Testis (tissue), 3 donors: Measurements from ENCODE around the gene ATP13A3. TPM values are rescaled to one million over a fixed set of nuclear protein-coding genes. Genes with fewer than 3 reads are reported as not detected.
"Not testable (repeated sequence)": the region's sequence is repeated elsewhere in the genome, so short reads cannot be mapped to it uniquely, and the experiment has no call there.

Experiments
- DNase-seq: peaks from one replicate; pipeline ENCODE4 v3.0.0-alpha.2; 2019
- H3K27ac ChIP-seq, 2 donors: fragments of 200-600 bp; sonication (generic); one replicate each; pipeline ENCODE4 v1.5.1; 2019
- H3K27me3 ChIP-seq: fragments of 200-600 bp; sonication (generic); one replicate; pipeline ENCODE4 v1.5.1; 2019
- H3K36me3 ChIP-seq: fragments of 200-600 bp; sonication (generic); one replicate; pipeline ENCODE4 v1.5.1; 2017; ENCODE audit warnings: low read depth; ENCODE audit errors: missing control alignments
- H3K4me1 ChIP-seq: fragments of 200-600 bp; sonication (generic); one replicate; pipeline ENCODE4 v1.5.1; 2019
- H3K4me3 ChIP-seq, 2 donors: fragments of 200-600 bp; sonication (generic); one replicate each; pipeline ENCODE4 v1.5.1; 2017 to 2019
- H3K9me3 ChIP-seq: fragments of 200-600 bp; sonication (generic); one replicate; pipeline ENCODE4 v1.5.1; 2017
- CTCF ChIP-seq, 3 experiments: fragments of 450-650 bp in 2 of 3; fragments of 200-600 bp in 1 of 3; sonication (generic) in 1 of 3; IDR thresholded peaks; one replicate each; pipeline ENCODE4 v1.5.1; 2016 to 2019; ENCODE audit warnings: antibody characterized with exemption in 3 of 3, mild to moderate bottlenecking in 2 of 3, moderate library complexity in 1 of 3
- POLR2A ChIP-seq: fragments of 450-650 bp; IDR thresholded peaks from one replicate; pipeline ENCODE4 v1.6.1; 2017; ENCODE audit warnings: antibody characterized with exemption, mild to moderate bottlenecking, moderate library complexity
- WGBS, 2 donors: methylation state at CpG; one replicate each; pipeline ENCODE4 v1.1.5; 2018; 5-methylcytosine and 5-hydroxymethylcytosine counted together
- intact Hi-C: fragments of 100-400 bp; cut with DNase I; formaldehyde crosslinking; loops from one replicate; pipeline ENCODE4 v1.15.1; 2023; ENCODE audit warnings: low total_unique reads
- polyA plus RNA-seq: library from polyadenylated mRNA; stranded (reverse); fragments of 350-450 nt; fragmentation: Illumina TruSeq; extraction: RNeasy Lipid Tissue Mini Kit (QIAGEN cat#74804); gene quantifications from one replicate; pipeline ENCODE4 v1.2.3, GENCODE V29; 2014; ENCODE audit warnings: low read depth, low replicate concordance; ENCODE audit not compliant: insufficient read depth
- total RNA-seq, 2 donors: library from RNA; depleted of rRNA; stranded (reverse); fragments of >200 nt; gene quantifications; one replicate each; pipeline ENCODE4 v1.2.3, GENCODE V29; 2016

ATP13A3 gene
- total and polyA plus RNA-seq, 3 donors from 2014 or later: 26.6 to 62.3 (median 51.8) TPM

- Histone ChIP-seq H3K4me3 (no peak overlapping the region), H3K4me1 (peaks cover 8% of the 10 kb centered on the region), H3K27me3 (no peaks in the 10 kb centered on the region), H3K27ac (no peak overlapping the region), H3K36me3 (no peaks in the 10 kb centered on the region), H3K9me3 (no peaks in the 10 kb centered on the region)
- no peak for DNase-seq
- TF ChIP-seq POLR2A (no peak), CTCF (IDR thresholded peaks at IDR 0.05) (no peak)
- intact Hi-C loops: no loop called here
Measured at GRCh38 chr3:194500198-194500597, 13.4 kb upstream of the ATP13A3 start.

GRCh38 chr3:194499516-194499915 is 12.7 kb upstream of the ATP13A3 start:
- H3K4me3 ChIP-seq, H3K4me1 ChIP-seq, H3K27ac ChIP-seq, DNase-seq, H3K9me3 ChIP-seq, H3K27me3 ChIP-seq, H3K36me3 ChIP-seq, intact Hi-C loops: not testable (repeated sequence)
- WGBS, 2 donors: 87 to 88% methylated on average over 6 of the region's 6 CpGs

GRCh38 chr3:194497799-194498575 is 11.2 kb upstream of the ATP13A3 start:
- no peak for DNase-seq
- WGBS, 2 donors: 50 to 88% methylated on average over 8 of the region's 8 CpGs
- no peak for TF ChIP-seq CTCF (IDR thresholded peaks at IDR 0.05)
- no peak for TF ChIP-seq POLR2A
- Histone ChIP-seq H3K9me3 (no peaks in the 10 kb centered on the region), H3K36me3 (no peaks in the 10 kb centered on the region), H3K4me1 (peaks cover 8% of the 10 kb centered on the region), H3K27ac (no peak overlapping the region), H3K27me3 (no peaks in the 10 kb centered on the region), H3K4me3 (no peak overlapping the region)
- intact Hi-C loops: no loop called here

GRCh38 chr3:194496217-194496919 is 9.6 kb upstream of the ATP13A3 start:
- Histone ChIP-seq H3K9me3 (no peaks in the 10 kb centered on the region), H3K4me1 (peaks cover 8% of the 10 kb centered on the region), H3K36me3 (no peaks in the 10 kb centered on the region), H3K27me3 (no peaks in the 10 kb centered on the region), H3K27ac (no peak overlapping the region), H3K4me3 (no peak overlapping the region)
- no peak for TF ChIP-seq POLR2A
- no peak for TF ChIP-seq CTCF (IDR thresholded peaks at IDR 0.05)
- DNase-seq: no peak
- 77 to 90% methylated on average over 7 of the region's 7 CpGs for WGBS, 2 donors
- intact Hi-C loops: no loop called here

- Histone ChIP-seq H3K9me3 (no peaks in the 10 kb centered on the region), H3K36me3 (no peaks in the 10 kb centered on the region), H3K4me3 (no peak overlapping the region), H3K27ac (no peak overlapping the region), H3K4me1 (peaks cover 11% of the 10 kb centered on the region), H3K27me3 (no peaks in the 10 kb centered on the region)
- TF ChIP-seq CTCF (IDR thresholded peaks at IDR 0.05): no peak
- no peak for TF ChIP-seq POLR2A
- intact Hi-C loops: no loop called here
- WGBS, 2 donors: 68 to 69% methylated on average over 5 of the region's 5 CpGs
- DNase-seq: no peak
Measured at GRCh38 chr3:194494951-194495374, 8.2 kb upstream of the ATP13A3 start.

- H3K4me3 ChIP-seq, H3K27me3 ChIP-seq, H3K9me3 ChIP-seq, H3K27ac ChIP-seq, intact Hi-C loops, H3K36me3 ChIP-seq, DNase-seq: not testable (repeated sequence)
- 83 to 90% methylated on average over 10 of the region's 10 CpGs for WGBS, 2 donors
- H3K4me1 ChIP-seq: peaks cover 11% of the 10 kb centered on the region
Measured at GRCh38 chr3:194493995-194494927, 7.5 kb upstream of the ATP13A3 start.
